ENCODE results near the gene CNTN5.

CNTN5 gene

DNA sequence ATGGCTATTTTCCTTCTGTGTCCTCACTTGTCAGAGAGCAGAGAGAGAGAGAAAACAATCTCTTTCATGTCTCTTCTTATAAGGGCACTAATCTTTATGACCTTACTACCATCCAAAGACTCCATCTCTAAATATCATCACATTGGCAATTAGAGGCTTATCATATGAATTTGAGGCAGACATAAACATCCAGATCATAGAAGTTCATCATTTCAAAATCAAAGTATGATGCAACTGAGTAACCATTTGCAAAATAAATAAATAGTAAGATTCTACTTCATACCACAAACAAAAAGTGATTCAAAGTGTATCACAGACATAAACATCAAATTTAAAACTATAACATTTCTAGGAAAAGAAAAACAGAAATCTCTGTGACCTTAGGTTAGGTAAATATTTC lies 1161.6 kb downstream of the CNTN5 start:
- Mint-ChIP-seq H3K36me3 (ENCODE audit: low read depth) (no peaks in the 10 kb centered on the region), H3K27me3 (ENCODE audit: low read depth) (no peaks in the 10 kb centered on the region), H3K27ac (no peak overlapping the region), H3K9me3 (peaks cover 2% of the 10 kb centered on the region), H3K4me3 (no peak overlapping the region), H3K4me1 (no peaks in the 10 kb centered on the region)
- TF ChIP-seq, protein P1, sequence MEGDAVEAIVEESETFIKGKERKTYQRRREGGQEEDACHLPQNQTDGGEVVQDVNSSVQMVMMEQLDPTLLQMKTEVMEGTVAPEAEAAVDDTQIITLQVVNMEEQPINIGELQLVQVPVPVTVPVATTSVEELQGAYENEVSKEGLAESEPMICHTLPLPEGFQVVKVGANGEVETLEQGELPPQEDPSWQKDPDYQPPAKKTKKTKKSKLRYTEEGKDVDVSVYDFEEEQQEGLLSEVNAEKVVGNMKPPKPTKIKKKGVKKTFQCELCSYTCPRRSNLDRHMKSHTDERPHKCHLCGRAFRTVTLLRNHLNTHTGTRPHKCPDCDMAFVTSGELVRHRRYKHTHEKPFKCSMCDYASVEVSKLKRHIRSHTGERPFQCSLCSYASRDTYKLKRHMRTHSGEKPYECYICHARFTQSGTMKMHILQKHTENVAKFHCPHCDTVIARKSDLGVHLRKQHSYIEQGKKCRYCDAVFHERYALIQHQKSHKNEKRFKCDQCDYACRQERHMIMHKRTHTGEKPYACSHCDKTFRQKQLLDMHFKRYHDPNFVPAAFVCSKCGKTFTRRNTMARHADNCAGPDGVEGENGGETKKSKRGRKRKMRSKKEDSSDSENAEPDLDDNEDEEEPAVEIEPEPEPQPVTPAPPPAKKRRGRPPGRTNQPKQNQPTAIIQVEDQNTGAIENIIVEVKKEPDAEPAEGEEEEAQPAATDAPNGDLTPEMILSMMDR (IDR thresholded peaks at IDR 0.05; ENCODE audit: unreplicated experiment in 3 of 3) = no peak

DNA sequence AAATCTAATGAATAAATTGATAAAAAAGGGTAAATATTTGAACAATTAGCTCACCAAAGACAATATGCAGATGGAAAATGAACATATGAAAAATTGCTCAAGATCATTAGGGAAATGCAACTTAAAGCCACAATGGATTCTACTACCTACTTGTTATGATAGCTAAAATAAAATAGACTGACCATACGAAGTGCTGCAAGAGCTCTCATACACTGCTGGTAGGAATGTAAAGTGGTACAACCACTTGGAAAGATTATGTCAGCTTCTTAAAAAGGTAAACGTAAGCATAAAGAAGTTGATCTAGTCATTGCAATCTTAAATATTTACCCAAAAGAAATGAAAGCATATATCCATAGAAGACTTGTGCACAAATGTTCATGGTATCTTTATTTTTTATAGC lies 1162.2 kb downstream of the CNTN5 start:
- TF ChIP-seq, protein P1 (IDR thresholded peaks at IDR 0.05; ENCODE audit: unreplicated experiment in 3 of 3) = no peak
- Mint-ChIP-seq H3K27ac (no peak overlapping the region), H3K4me1 (no peaks in the 10 kb centered on the region), H3K4me3 (no peak overlapping the region), H3K36me3 (ENCODE audit: low read depth) (no peaks in the 10 kb centered on the region), H3K9me3 (peaks cover 2% of the 10 kb centered on the region), H3K27me3 (ENCODE audit: low read depth) (no peaks in the 10 kb centered on the region)

DNA sequence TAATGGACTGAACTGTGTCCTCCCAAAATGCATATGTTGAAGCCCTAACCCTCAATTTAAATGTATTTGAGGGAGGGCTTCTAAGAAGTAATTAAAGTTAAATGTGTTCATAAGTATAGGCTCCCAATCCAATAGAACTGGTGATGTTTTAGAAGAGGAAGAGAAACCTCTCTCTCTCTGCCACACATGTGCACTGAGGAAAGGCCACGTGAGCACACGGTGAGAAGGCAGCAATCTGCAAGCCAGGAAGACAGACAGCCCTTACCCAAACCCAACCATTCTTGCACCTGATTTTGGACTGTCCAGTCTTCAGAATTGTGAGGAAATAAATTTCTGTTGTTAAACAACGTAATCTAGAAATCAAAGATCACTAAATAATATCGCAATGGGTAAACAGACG lies 1164.8 kb downstream of the CNTN5 start:
- TF ChIP-seq, protein P1 (IDR thresholded peaks at IDR 0.05; ENCODE audit: unreplicated experiment in 3 of 3) = no peak
- no peaks in the 10 kb centered on the region for H3K36me3 Mint-ChIP-seq (ENCODE audit: low read depth)
- no peaks in the 10 kb centered on the region for H3K27me3 Mint-ChIP-seq (ENCODE audit: low read depth)
- H3K9me3 Mint-ChIP-seq = peaks cover 2% of the 10 kb centered on the region
- H3K4me1 Mint-ChIP-seq = no peaks in the 10 kb centered on the region
- no peak overlapping the region for H3K27ac Mint-ChIP-seq
- no peak overlapping the region for H3K4me3 Mint-ChIP-seq

DNA sequence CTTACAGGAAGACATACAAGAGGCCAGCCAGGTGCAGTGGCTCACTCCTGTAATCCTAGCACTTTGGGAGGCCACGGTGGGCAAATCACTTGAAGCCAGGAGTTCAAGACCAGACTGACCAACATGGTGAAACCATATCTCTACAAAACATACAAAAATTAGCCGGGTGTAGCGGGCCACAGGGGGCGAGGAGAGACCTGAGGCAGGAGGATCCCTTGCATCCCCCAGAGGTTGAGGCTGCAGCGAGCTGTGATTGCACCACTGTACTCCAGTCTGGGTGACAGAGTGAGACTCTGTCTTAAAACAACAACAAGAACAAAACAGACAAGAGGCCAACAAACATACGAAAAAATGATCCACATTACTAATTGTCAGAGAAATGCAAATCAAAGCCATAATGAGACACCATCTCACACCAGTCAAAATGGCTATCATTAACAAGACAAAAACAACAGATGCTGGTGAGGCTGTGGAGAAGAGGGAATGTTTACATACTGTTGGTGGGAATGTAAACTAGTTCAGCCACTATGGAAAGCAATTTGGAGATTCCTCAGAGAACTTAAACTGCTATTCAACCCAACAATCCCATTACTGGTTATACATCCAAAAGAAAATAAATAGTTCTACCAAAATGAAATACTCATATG lies 1167.5 kb downstream of the CNTN5 start:
- Mint-ChIP-seq H3K4me3 (no peak overlapping the region), H3K36me3 (ENCODE audit: low read depth) (no peaks in the 10 kb centered on the region)
- TF ChIP-seq, protein P1 (IDR thresholded peaks at IDR 0.05; ENCODE audit: unreplicated experiment in 3 of 3) = no peak

DNA sequence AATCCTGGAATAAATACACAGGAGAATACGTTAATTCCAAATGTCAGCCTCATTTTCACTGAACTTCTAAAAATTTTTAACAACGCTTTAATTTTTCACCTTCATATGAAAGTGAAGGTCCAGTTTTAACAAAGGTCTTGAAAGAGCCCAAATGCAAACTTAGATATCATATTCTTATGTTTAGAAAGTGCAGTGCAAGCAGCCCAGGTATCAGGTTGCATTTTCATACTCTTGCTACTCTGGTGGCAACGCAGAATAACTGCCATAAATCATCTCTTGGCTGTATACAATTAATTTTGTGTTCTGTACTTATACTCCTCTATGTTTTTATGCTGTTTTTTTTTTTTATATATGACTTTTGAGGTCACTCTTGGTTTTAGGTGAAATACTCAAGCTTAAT lies 1169.6 kb downstream of the CNTN5 start:
- no peaks in the 10 kb centered on the region for H3K27me3 Mint-ChIP-seq (ENCODE audit: low read depth)
- TF ChIP-seq, protein P1 (IDR thresholded peaks at IDR 0.05; ENCODE audit: unreplicated experiment in 3 of 3) = no peak
- H3K9me3 Mint-ChIP-seq = no peaks in the 10 kb centered on the region

More for the DNA sequence above, 1167.5 kb downstream of the CNTN5 start:
- no peak overlapping the region for H3K27ac Mint-ChIP-seq
- no peaks in the 10 kb centered on the region for H3K27me3 Mint-ChIP-seq (ENCODE audit: low read depth)
- H3K4me1 Mint-ChIP-seq = no peaks in the 10 kb centered on the region
- H3K9me3 Mint-ChIP-seq = peaks cover 2% of the 10 kb centered on the region

DNA sequence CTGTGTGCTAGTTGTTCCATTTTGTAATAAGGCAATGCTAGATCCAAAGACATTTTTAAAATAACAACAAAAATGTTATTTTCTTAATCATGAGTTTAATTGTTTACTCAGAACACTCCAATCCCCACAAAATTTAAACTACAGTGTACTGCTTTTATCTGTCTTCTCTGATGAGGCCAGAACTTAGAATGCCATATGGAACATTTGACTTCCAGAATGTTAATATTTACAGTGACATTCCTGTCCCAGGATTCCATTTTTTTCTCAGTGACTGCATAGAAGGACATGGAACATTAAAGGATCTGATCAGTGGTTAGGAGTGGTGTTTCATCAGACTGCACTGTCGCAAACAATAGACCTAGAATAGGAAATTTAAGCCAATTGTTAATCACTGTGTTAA lies 1171.4 kb downstream of the CNTN5 start:
- Mint-ChIP-seq H3K36me3 (ENCODE audit: low read depth) (no peaks in the 10 kb centered on the region), H3K4me3 (no peak overlapping the region), H3K4me1 (no peaks in the 10 kb centered on the region), H3K27me3 (ENCODE audit: low read depth) (no peaks in the 10 kb centered on the region), H3K9me3 (no peaks in the 10 kb centered on the region), H3K27ac (no peak overlapping the region)
- TF ChIP-seq, protein P1 (IDR thresholded peaks at IDR 0.05; ENCODE audit: unreplicated experiment in 3 of 3) = no peak

More for the DNA sequence above, 1169.6 kb downstream of the CNTN5 start:
- Mint-ChIP-seq H3K4me3 (no peak overlapping the region), H3K36me3 (ENCODE audit: low read depth) (no peaks in the 10 kb centered on the region), H3K4me1 (no peaks in the 10 kb centered on the region), H3K27ac (no peak overlapping the region)
